ENCODE data around the gene C1QL1.

The C1QL1 gene

GRCh38 chr17:44959821-44960531, 8.1 kb downstream of the C1QL1 start:
- H3K9me3 ChIP-seq (ENCODE audit: low read length), result no peaks in the 10 kb centered on the region
- no peaks in the 10 kb centered on the region for H3K9me2 ChIP-seq (ENCODE audit: low read depth, low read length)
- H3K27me3 ChIP-seq (ENCODE audit: insufficient read depth, low read length), result peaks cover 14% of the 10 kb centered on the region; the same call in 1 of the 2 replicates
- no peaks in the 10 kb centered on the region for H4K20me1 ChIP-seq (ENCODE audit: insufficient read depth, low read length)
- TF ChIP-seq CTCF (IDR thresholded peaks at IDR 0.05; ENCODE audit: low read length), result no peak
- no peak for TF ChIP-seq EZH2 (IDR thresholded peaks at IDR 0.05; ENCODE audit: borderline replicate concordance, low read length)
- H3K27ac ChIP-seq (ENCODE audit: low read depth, low read length, poor library complexity, severe bottlenecking), result no peak overlapping the region
- no peaks in the 10 kb centered on the region for H3K36me3 ChIP-seq (ENCODE audit: insufficient read depth, low read length)
- H2AFZ ChIP-seq (ENCODE audit: low read length), result no peak overlapping the region
- H3K9ac ChIP-seq (ENCODE audit: low read length), result no peak overlapping the region
- no peaks in the 10 kb centered on the region for H3K79me2 ChIP-seq (ENCODE audit: insufficient read depth, low read length)
- H3K4me1 ChIP-seq (ENCODE audit: insufficient read depth, low read length, severe bottlenecking), result no peaks in the 10 kb centered on the region
- no peak overlapping the region for H3K4me3 ChIP-seq (ENCODE audit: low read depth, low read length, poor library complexity, severe bottlenecking)
- no peaks in the 10 kb centered on the region for H3F3A ChIP-seq (ENCODE audit: insufficient read depth, low read length)
- H3K4me2 ChIP-seq (ENCODE audit: low read length), result no peak overlapping the region

GRCh38 chr17:44956998-44957981, 10.8 kb downstream of the C1QL1 start:
- no peak overlapping the region for H2AFZ ChIP-seq (ENCODE audit: low read length)
- H3K4me2 ChIP-seq (ENCODE audit: low read length), result no peak overlapping the region
- H3K36me3 ChIP-seq (ENCODE audit: insufficient read depth, low read length), result no peaks in the 10 kb centered on the region
- 0 out of 2 replicates have a peak, but pooled peaks cover 9% of the 10 kb centered on the region for H3K27me3 ChIP-seq (ENCODE audit: insufficient read depth, low read length)
- H3F3A ChIP-seq (ENCODE audit: insufficient read depth, low read length), result no peaks in the 10 kb centered on the region
- H3K4me1 ChIP-seq (ENCODE audit: insufficient read depth, low read length, severe bottlenecking), result no peaks in the 10 kb centered on the region
- no peak overlapping the region for H3K27ac ChIP-seq (ENCODE audit: low read depth, low read length, poor library complexity, severe bottlenecking)
- H3K9ac ChIP-seq (ENCODE audit: low read length), result no peak overlapping the region
- H3K9me2 ChIP-seq (ENCODE audit: low read depth, low read length), result no peaks in the 10 kb centered on the region
- H3K4me3 ChIP-seq (ENCODE audit: low read depth, low read length, poor library complexity, severe bottlenecking), result no peak overlapping the region
- H3K79me2 ChIP-seq (ENCODE audit: insufficient read depth, low read length), result no peaks in the 10 kb centered on the region
- H3K9me3 ChIP-seq (ENCODE audit: low read length), result no peaks in the 10 kb centered on the region
- TF ChIP-seq EZH2 (IDR thresholded peaks at IDR 0.05; ENCODE audit: borderline replicate concordance, low read length) (no peak), CTCF (IDR thresholded peaks at IDR 0.05; ENCODE audit: low read length) (no peak)
- H4K20me1 ChIP-seq (ENCODE audit: insufficient read depth, low read length), result no peaks in the 10 kb centered on the region

GRCh38 chr17:44955674-44956425, 12.3 kb downstream of the C1QL1 start:
- H3K27ac ChIP-seq (ENCODE audit: low read depth, low read length, poor library complexity, severe bottlenecking), result no peak overlapping the region
- TF ChIP-seq EZH2 (IDR thresholded peaks at IDR 0.05; ENCODE audit: borderline replicate concordance, low read length) (no peak), CTCF (IDR thresholded peaks at IDR 0.05; ENCODE audit: low read length) (no peak)
- H2AFZ ChIP-seq (ENCODE audit: low read length), result no peak overlapping the region
- no peak overlapping the region for H3K9ac ChIP-seq (ENCODE audit: low read length)
- no peaks in the 10 kb centered on the region for H4K20me1 ChIP-seq (ENCODE audit: insufficient read depth, low read length)
- H3K9me2 ChIP-seq (ENCODE audit: low read depth, low read length), result no peaks in the 10 kb centered on the region
- H3K4me3 ChIP-seq (ENCODE audit: low read depth, low read length, poor library complexity, severe bottlenecking), result no peak overlapping the region
- H3K79me2 ChIP-seq (ENCODE audit: insufficient read depth, low read length), result no peaks in the 10 kb centered on the region
- H3K36me3 ChIP-seq (ENCODE audit: insufficient read depth, low read length), result no peaks in the 10 kb centered on the region
- H3F3A ChIP-seq (ENCODE audit: insufficient read depth, low read length), result no peaks in the 10 kb centered on the region
- H3K27me3 ChIP-seq (ENCODE audit: insufficient read depth, low read length), result 0 out of 2 replicates have a peak, but pooled peaks cover 9% of the 10 kb centered on the region
- no peaks in the 10 kb centered on the region for H3K9me3 ChIP-seq (ENCODE audit: low read length)
- H3K4me1 ChIP-seq (ENCODE audit: insufficient read depth, low read length, severe bottlenecking), result no peaks in the 10 kb centered on the region
- no peak overlapping the region for H3K4me2 ChIP-seq (ENCODE audit: low read length)

Measured in OCI-LY1 (cell line).